Astrocyte (in vitro differentiated cells and primary cell): ENCODE data around the gene APBA3. TPM values are rescaled to one million over a fixed set of nuclear protein-coding genes. Genes with fewer than 3 reads are reported as not detected.

ENCODE experiments used
- DNase-seq: peaks from one replicate; pipeline ENCODE4 v3.0.0-alpha.2; 2010; ENCODE audit warnings: low read depth
- FAIRE-seq: peaks from 2 replicates; lab custom pipeline; 2011; peaks lifted over from hg19 to GRCh38; lab: Jason Lieb, UNC
- H2AFZ ChIP-seq: 2 replicates; pipeline ENCODE4 v1.6.0; 2012; ENCODE audit warnings: low read depth, low read length, inconsistent platforms
- H3K27ac ChIP-seq: 2 replicates; pipeline ENCODE4 v1.5.1; 2011; ENCODE audit warnings: low read depth, low read length, inconsistent platforms
- H3K27me3 ChIP-seq: 2 replicates; pipeline ENCODE4 v1.6.0; 2011; ENCODE audit warnings: low read length, inconsistent platforms; ENCODE audit not compliant: insufficient read depth
- H3K36me3 ChIP-seq: 2 replicates; pipeline ENCODE4 v1.5.1; 2011; ENCODE audit warnings: low read length, inconsistent platforms; ENCODE audit not compliant: insufficient read depth
- H3K4me1 ChIP-seq: 2 replicates; pipeline ENCODE4 v1.5.1; 2011; ENCODE audit warnings: low read length, inconsistent platforms; ENCODE audit not compliant: insufficient read depth
- H3K4me2 ChIP-seq: 2 replicates; pipeline ENCODE4 v1.6.0; 2012; ENCODE audit warnings: low read length, inconsistent platforms
- H3K4me3 ChIP-seq: 2 replicates; pipeline ENCODE4 v1.5.1; 2011; ENCODE audit warnings: low read depth, mild to moderate bottlenecking, low read length, inconsistent platforms; ENCODE audit not compliant: insufficient read depth
- H3K79me2 ChIP-seq: 2 replicates; pipeline ENCODE4 v1.6.0; 2012; ENCODE audit warnings: mild to moderate bottlenecking, low read length, inconsistent platforms; ENCODE audit not compliant: insufficient read depth
- H3K9ac ChIP-seq: 2 replicates; pipeline ENCODE4 v1.6.0; 2012; ENCODE audit warnings: mild to moderate bottlenecking, low read length, inconsistent platforms
- H3K9me3 ChIP-seq: 2 replicates; pipeline ENCODE4 v1.5.1; 2012; ENCODE audit warnings: low read depth, mild to moderate bottlenecking, low read length, inconsistent platforms; ENCODE audit not compliant: insufficient read depth
- H4K20me1 ChIP-seq: 2 replicates; pipeline ENCODE4 v1.6.0; 2012; ENCODE audit warnings: low read length, inconsistent platforms; ENCODE audit not compliant: insufficient read depth
- H3K27ac Mint-ChIP-seq: one replicate; pipeline ENCODE4 v1.8.0; 2021; ENCODE audit warnings: mild to moderate bottlenecking, mixed read lengths; ENCODE audit not compliant: unreplicated experiment
- H3K27me3 Mint-ChIP-seq: one replicate; pipeline ENCODE4 v1.8.0; 2021; ENCODE audit warnings: low read depth, mixed read lengths; ENCODE audit not compliant: unreplicated experiment
- H3K36me3 Mint-ChIP-seq: one replicate; pipeline ENCODE4 v1.8.0; 2021; ENCODE audit warnings: low read depth, mixed read lengths; ENCODE audit not compliant: unreplicated experiment
- H3K4me1 Mint-ChIP-seq: one replicate; pipeline ENCODE4 v1.8.0; 2021; ENCODE audit warnings: low read depth, mixed read lengths; ENCODE audit not compliant: unreplicated experiment
- H3K4me3 Mint-ChIP-seq: one replicate; pipeline ENCODE4 v1.8.0; 2021; ENCODE audit warnings: mild to moderate bottlenecking, moderate library complexity, mixed read lengths; ENCODE audit not compliant: unreplicated experiment
- H3K9me3 Mint-ChIP-seq: one replicate; pipeline ENCODE4 v1.8.0; 2021; ENCODE audit warnings: mild to moderate bottlenecking, mixed read lengths; ENCODE audit not compliant: unreplicated experiment
- CTCF ChIP-seq: IDR thresholded peaks from 2 replicates; pipeline ENCODE4 v1.5.1; 2011; ENCODE audit warnings: low read depth, mild to moderate bottlenecking, inconsistent platforms, low read length, moderate library complexity; ENCODE audit not compliant: insufficient read depth
- EZH2 ChIP-seq: IDR thresholded peaks from 2 replicates; pipeline ENCODE4 v1.6.1; 2012; ENCODE audit warnings: mild to moderate bottlenecking, low read length, inconsistent platforms; ENCODE audit not compliant: insufficient read depth
- total RNA-seq: library from RNA; stranded (reverse); gene quantifications from 2 replicates; pipeline ENCODE4 v1.2.1, GENCODE V29; 2021

The APBA3 gene
- total RNA-seq, 1 donor from 2014 or later, result 16.5 TPM

GRCh38 chr19:3701200-3701599 is 60.3 kb downstream of the APBA3 start:
- peaks cover 39% of the 10 kb centered on the region for H3K79me2 ChIP-seq
- peak; percentile 47 for FAIRE-seq

More at GRCh38 chr19:3701200-3701599, 60.3 kb downstream of the APBA3 start:
- H3K4me3 ChIP-seq, result no peak overlapping the region
- Mint-ChIP-seq H3K9me3 (no peaks in the 10 kb centered on the region), H3K36me3 (no peaks in the 10 kb centered on the region), H3K27ac (no peak overlapping the region), H3K4me1 (no peaks in the 10 kb centered on the region), H3K27me3 (peaks cover 4% of the 10 kb centered on the region), H3K4me3 (peak overlapping the region; percentile 78)
- H3K9me3 ChIP-seq, result no peaks in the 10 kb centered on the region
- peaks cover 7% of the 10 kb centered on the region for H3K4me1 ChIP-seq
- H3K36me3 ChIP-seq, result no peaks in the 10 kb centered on the region
- no peaks in the 10 kb centered on the region for H3K27me3 ChIP-seq
- no peak for DNase-seq
- H3K4me2 ChIP-seq, result no peak overlapping the region
- H3K27ac ChIP-seq, result no peak overlapping the region
- H2AFZ ChIP-seq, result no peak overlapping the region
- H3K9ac ChIP-seq, result no peak overlapping the region
- peaks cover 28% of the 10 kb centered on the region for H4K20me1 ChIP-seq
- TF ChIP-seq EZH2, result no peak
- no peak for TF ChIP-seq CTCF

Other genes with a start within 250 kb of the APBA3 start
- 0.68 TPM in 1 of 2 replicates, not detected in the other for gene TEKTIP1, start 222.5 kb downstream of the APBA3 start, total RNA-seq
- 181 and 201 TPM in 2 replicates for gene MFSD12, start 204.1 kb downstream of the APBA3 start, total RNA-seq
- gene HMG20B, start 188.7 kb downstream of the APBA3 start, total RNA-seq, result 55.9 and 63.8 TPM in 2 replicates
- gene GIPC3, start 176.2 kb downstream of the APBA3 start, total RNA-seq, result 0.09 and 0.10 TPM in 2 replicates
- 0.31 and 0.39 TPM in 2 replicates for gene TBXA2R, start 154.8 kb downstream of the APBA3 start, total RNA-seq
- 22.0 and 26.7 TPM in 2 replicates for gene CACTIN, start 134.9 kb downstream of the APBA3 start, total RNA-seq
- 42.0 and 44.2 TPM in 2 replicates for gene PIP5K1C, start 61.2 kb downstream of the APBA3 start, total RNA-seq
- gene TJP3, start 53.3 kb downstream of the APBA3 start, total RNA-seq, result 0.58 and 2.0 TPM in 2 replicates
- 41.6 and 43.5 TPM in 2 replicates for gene MRPL54, start 990 bp upstream of the APBA3 start, total RNA-seq
- not detected in 2 replicates for gene RAX2, start 10.5 kb upstream of the APBA3 start, total RNA-seq
- gene MATK, start 24.7 kb upstream of the APBA3 start, total RNA-seq, result 0.22 TPM in 1 of 2 replicates, not detected in the other
- 2.0 and 2.1 TPM in 2 replicates for gene ZFR2, start 107.3 kb upstream of the APBA3 start, total RNA-seq
- gene ATCAY, start 119.0 kb upstream of the APBA3 start, total RNA-seq, result 4.5 and 6.5 TPM in 2 replicates
- gene NMRK2, start 171.4 kb upstream of the APBA3 start, total RNA-seq, result 0.73 TPM in 1 of 2 replicates, not detected in the other
- gene DAPK3, start 209.4 kb upstream of the APBA3 start, total RNA-seq, result 242 and 264 TPM in 2 replicates
- gene EEF2, start 223.8 kb upstream of the APBA3 start, total RNA-seq, result 2,578 and 2,739 TPM in 2 replicates
- gene PIAS4, start 246.0 kb upstream of the APBA3 start, total RNA-seq, result 26.0 and 26.4 TPM in 2 replicates